Measurements from ENCODE around the gene C9orf78. TPM values are rescaled to one million over a fixed set of nuclear protein-coding genes. Genes with fewer than 3 reads are reported as not detected.
A peak's percentile ranks its signal among the peaks of the same experiment; 100 is the strongest.

Gene C9orf78
- total and polyA plus RNA-seq, 9 of the 15 experiments (the other 6 are each of a cell fraction or from before 2014, with no cell fraction given), result 94.6 to 266 (median 202) TPM

DNA sequence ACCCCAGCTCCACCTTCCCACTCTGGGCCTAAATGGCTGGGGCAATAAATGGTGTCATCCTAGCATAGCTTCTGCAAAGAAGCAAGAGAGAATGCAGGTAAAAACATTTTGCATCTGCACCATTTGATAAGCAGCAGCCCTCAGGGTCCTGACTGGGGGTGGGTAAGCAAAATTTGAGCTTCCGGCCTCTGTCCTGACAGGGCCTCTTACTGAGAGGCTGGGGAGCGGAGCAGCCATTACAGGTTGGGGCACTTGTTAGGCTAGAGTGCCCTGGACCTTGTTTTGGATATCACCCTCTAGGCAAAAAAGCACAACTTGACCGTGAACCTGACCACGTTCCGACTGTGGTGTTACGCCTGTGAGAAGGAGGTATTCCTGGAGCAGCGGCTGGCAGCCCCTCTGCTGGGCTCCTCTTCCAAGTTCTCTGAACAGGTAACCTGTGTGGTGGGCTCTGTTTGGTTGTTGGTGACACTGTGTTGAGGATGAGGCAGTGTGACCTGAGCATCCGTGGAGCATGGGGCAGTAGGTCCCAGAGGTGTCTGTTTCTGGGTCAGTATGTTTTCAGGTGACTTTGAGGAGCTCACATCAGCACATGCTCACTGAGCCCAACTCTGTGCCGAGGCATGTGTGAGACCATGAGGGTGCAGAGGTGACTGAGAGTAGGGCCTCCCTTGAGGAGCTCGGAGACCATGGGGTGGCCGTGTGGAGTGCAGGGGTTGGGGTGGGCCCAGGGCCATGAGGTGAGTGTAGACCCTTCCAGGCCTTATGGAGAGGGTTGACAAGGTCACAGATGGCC, 23.3 kb upstream of the C9orf78 start (continued):
- TF ChIP-seq, protein P1, sequence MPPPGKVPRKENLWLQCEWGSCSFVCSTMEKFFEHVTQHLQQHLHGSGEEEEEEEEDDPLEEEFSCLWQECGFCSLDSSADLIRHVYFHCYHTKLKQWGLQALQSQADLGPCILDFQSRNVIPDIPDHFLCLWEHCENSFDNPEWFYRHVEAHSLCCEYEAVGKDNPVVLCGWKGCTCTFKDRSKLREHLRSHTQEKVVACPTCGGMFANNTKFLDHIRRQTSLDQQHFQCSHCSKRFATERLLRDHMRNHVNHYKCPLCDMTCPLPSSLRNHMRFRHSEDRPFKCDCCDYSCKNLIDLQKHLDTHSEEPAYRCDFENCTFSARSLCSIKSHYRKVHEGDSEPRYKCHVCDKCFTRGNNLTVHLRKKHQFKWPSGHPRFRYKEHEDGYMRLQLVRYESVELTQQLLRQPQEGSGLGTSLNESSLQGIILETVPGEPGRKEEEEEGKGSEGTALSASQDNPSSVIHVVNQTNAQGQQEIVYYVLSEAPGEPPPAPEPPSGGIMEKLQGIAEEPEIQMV (tag; conservative IDR thresholded peaks at IDR 0.05; ENCODE audit: low read depth), result no peak
- TF ChIP-seq SMARCC2 (IDR thresholded peaks at IDR 0.05; ENCODE audit: low read depth), result peak; percentile 18; the same call in 1 of the 2 replicates
- TF ChIP-seq ZNF224 (CRISPR knock-in tag; IDR thresholded peaks at IDR 0.05), result no peak
- TF ChIP-seq, protein P2, sequence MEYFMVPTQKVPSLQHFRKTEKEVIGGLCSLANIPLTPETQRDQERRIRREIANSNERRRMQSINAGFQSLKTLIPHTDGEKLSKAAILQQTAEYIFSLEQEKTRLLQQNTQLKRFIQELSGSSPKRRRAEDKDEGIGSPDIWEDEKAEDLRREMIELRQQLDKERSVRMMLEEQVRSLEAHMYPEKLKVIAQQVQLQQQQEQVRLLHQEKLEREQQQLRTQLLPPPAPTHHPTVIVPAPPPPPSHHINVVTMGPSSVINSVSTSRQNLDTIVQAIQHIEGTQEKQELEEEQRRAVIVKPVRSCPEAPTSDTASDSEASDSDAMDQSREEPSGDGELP (CRISPR knock-in tag; IDR thresholded peaks at IDR 0.05; ENCODE audit: borderline replicate concordance), result no peak
- 0 out of 2 replicates have a peak, but pooled peaks have one; percentile 12 for TF ChIP-seq CHCHD3 (CRISPR knock-in tag; IDR thresholded peaks at IDR 0.05)
- no peak for TF ChIP-seq TEAD2 (tag; IDR thresholded peaks at IDR 0.05)
- TF ChIP-seq HNRNPL (IDR thresholded peaks at IDR 0.05; ENCODE audit: low read depth, low read length), result no peak
- no peak for TF ChIP-seq ZNF699 (CRISPR knock-in tag; IDR thresholded peaks at IDR 0.05; ENCODE audit: insufficient replicate concordance)
- TF ChIP-seq NFIX (CRISPR knock-in tag; IDR thresholded peaks at IDR 0.05; ENCODE audit: low read depth), result no peak
- no peak for TF ChIP-seq JUND (IDR thresholded peaks at IDR 0.05; ENCODE audit: borderline replicate concordance, low read depth, low read length)
- TF ChIP-seq JUND (tag; IDR thresholded peaks at IDR 0.05; ENCODE audit: borderline replicate concordance, low read depth, low read length), result no peak
- no peak for TF ChIP-seq HCFC1 (IDR thresholded peaks at IDR 0.05; ENCODE audit: low read depth, low read length)
- no peak for TF ChIP-seq HMBOX1 (IDR thresholded peaks at IDR 0.05)
- TF ChIP-seq EP300 (IDR thresholded peaks at IDR 0.05; ENCODE audit: low read length), result peak; percentile 69
- TF ChIP-seq, protein P3, sequence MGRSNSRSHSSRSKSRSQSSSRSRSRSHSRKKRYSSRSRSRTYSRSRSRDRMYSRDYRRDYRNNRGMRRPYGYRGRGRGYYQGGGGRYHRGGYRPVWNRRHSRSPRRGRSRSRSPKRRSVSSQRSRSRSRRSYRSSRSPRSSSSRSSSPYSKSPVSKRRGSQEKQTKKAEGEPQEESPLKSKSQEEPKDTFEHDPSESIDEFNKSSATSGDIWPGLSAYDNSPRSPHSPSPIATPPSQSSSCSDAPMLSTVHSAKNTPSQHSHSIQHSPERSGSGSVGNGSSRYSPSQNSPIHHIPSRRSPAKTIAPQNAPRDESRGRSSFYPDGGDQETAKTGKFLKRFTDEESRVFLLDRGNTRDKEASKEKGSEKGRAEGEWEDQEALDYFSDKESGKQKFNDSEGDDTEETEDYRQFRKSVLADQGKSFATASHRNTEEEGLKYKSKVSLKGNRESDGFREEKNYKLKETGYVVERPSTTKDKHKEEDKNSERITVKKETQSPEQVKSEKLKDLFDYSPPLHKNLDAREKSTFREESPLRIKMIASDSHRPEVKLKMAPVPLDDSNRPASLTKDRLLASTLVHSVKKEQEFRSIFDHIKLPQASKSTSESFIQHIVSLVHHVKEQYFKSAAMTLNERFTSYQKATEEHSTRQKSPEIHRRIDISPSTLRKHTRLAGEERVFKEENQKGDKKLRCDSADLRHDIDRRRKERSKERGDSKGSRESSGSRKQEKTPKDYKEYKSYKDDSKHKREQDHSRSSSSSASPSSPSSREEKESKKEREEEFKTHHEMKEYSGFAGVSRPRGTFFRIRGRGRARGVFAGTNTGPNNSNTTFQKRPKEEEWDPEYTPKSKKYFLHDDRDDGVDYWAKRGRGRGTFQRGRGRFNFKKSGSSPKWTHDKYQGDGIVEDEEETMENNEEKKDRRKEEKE (IDR thresholded peaks at IDR 0.05; ENCODE audit: borderline replicate concordance in 1 of 2, control insufficient read depth in 1 of 2, low read depth in 2 of 2, low read length in 1 of 2), result no peak
- no peak for TF ChIP-seq ZBTB34 (CRISPR knock-in tag; IDR thresholded peaks at IDR 0.05)
- TF ChIP-seq PHTF2 (CRISPR knock-in tag; IDR thresholded peaks at IDR 0.05), result no peak
- TF ChIP-seq ZNF174 (CRISPR knock-in tag; IDR thresholded peaks at IDR 0.05), result no peak
- no peak for TF ChIP-seq GTF2A2 (tag; IDR thresholded peaks at IDR 0.05)
